ENCODE data around the gene RASSF7. TPM values are rescaled to one million over a fixed set of nuclear protein-coding genes. Genes with fewer than 3 reads are reported as not detected.
A peak's percentile ranks its signal among the peaks of the same experiment; 100 is the strongest.

Gene RASSF7
- total and polyA plus RNA-seq, 2 donors (not counting 3 experiments of a cell fraction or from before 2014, with no cell fraction given), result 14.1 to 19.9 TPM

- intact Hi-C loops (cut with micrococcal nuclease), result loop anchor here (2.0 to 5.0 kb wide), 2 partner anchors 23 to 159 kb away; partner anchors contain the start of genes DEAF1, LMNTD2, RASSF7 and TMEM80
Observed at GRCh38 chr11:537622-538430, 22.9 kb upstream of the RASSF7 start.

More at GRCh38 chr11:537622-538430, 22.9 kb upstream of the RASSF7 start:
- H3K4me1 ChIP-seq (ENCODE audit: control insufficient read depth, extremely low read depth, insufficient read depth, low read length), result peaks cover 3% of the 10 kb centered on the region
- H3K9me3 ChIP-seq (replicated peaks; ENCODE audit: control insufficient read depth, insufficient read depth, low read length), result no peaks in the 10 kb centered on the region
- H3K79me2 ChIP-seq (ENCODE audit: control insufficient read depth, insufficient read depth, low read length), result peaks cover 16% of the 10 kb centered on the region
- H2AFZ ChIP-seq (ENCODE audit: low read depth, low read length), result peak overlapping the region; percentile 10
- CTCF ChIA-PET, result no interaction called here
- H3K27me3 ChIP-seq (ENCODE audit: control insufficient read depth in 2 of 2, insufficient read depth in 2 of 2, low read length in 2 of 2), result no peaks in the 10 kb centered on the region
- no TSS peak for BruUV-seq (replicated peaks)
- H3K9ac ChIP-seq (replicated peaks; ENCODE audit: extremely low read depth, insufficient read depth, low read length), result no peak overlapping the region
- dilution Hi-C loops (cut with MboI; ENCODE audit: extremely low pct_ligation_motif_present, low sequenced_read_pairs), result no loop called here
- DNase-seq (ENCODE audit: low read depth, low spot score) (no peak), FAIRE-seq (no peak)
- H3K4me2 ChIP-seq (ENCODE audit: insufficient read depth, low read length), result no peak overlapping the region
- peaks cover 2 to 4% of the 10 kb centered on the region in 2 experiments for H3K36me3 ChIP-seq (ENCODE audit: control insufficient read depth in 2 of 2, extremely low read depth in 1 of 2, insufficient read depth in 2 of 2, low read length in 2 of 2)
- POLR2A ChIA-PET, result interaction anchor here (0.6 kb wide), 1 partner anchor 189 kb away, joined by 3 read pairs; no protein-coding TSS in a partner anchor
- no peaks in the 10 kb centered on the region for H4K20me1 ChIP-seq (replicated peaks; ENCODE audit: control insufficient read depth, extremely low read depth, insufficient read depth, low read length)
- H3K4me3 ChIP-seq (replicated peaks in 1 of 3; ENCODE audit: insufficient read depth in 1 of 3, low read depth in 1 of 3, low read length in 3 of 3), result no peak overlapping the region
- TF ChIP-seq GATA2 (IDR thresholded peaks at IDR 0.05; ENCODE audit: insufficient read depth, insufficient read length, low read depth, low read length), result no peak
- TF ChIP-seq POLR2A (IDR thresholded peaks at IDR 0.05; ENCODE audit: low read depth, low read length), result no peak
- TF ChIP-seq EZH2 (IDR thresholded peaks at IDR 0.05; ENCODE audit: borderline replicate concordance, low read depth, low read length, severe bottlenecking), result no peak
- no peak for TF ChIP-seq CTCF (IDR thresholded peaks at IDR 0.05; ENCODE audit: extremely low read depth in 1 of 2, insufficient read depth in 1 of 2, low read depth in 1 of 2, low read length in 2 of 2)
- no peak for TF ChIP-seq FOS (IDR thresholded peaks at IDR 0.05; ENCODE audit: borderline replicate concordance, insufficient read depth, low read length)
- TF ChIP-seq POLR2AphosphoS5 (IDR thresholded peaks at IDR 0.05; ENCODE audit: insufficient read depth, low read depth, low read length), result no peak
- no peak for TF ChIP-seq MYC (IDR thresholded peaks at IDR 0.05; ENCODE audit: low read depth, low read length)
- TF ChIP-seq MAX (IDR thresholded peaks at IDR 0.05; ENCODE audit: insufficient read depth, insufficient read length), result no peak
- TF ChIP-seq JUN (IDR thresholded peaks at IDR 0.05; ENCODE audit: borderline replicate concordance, insufficient read depth, insufficient read length, low read depth), result no peak
- no peak overlapping the region for H3K27ac ChIP-seq (ENCODE audit: insufficient read depth, low read depth, low read length)
- H3K9me1 ChIP-seq (replicated peaks; ENCODE audit: control insufficient read depth, extremely low read depth, insufficient read depth, low read length), result no peaks in the 10 kb centered on the region
